SIG-M5 (cell line): ENCODE data around the gene FBLN7.

Experiments used
- DNase-seq: peaks from one replicate; lab custom pipeline; 2025; lab: John Stamatoyannopoulos, UW

FBLN7 gene

DNA sequence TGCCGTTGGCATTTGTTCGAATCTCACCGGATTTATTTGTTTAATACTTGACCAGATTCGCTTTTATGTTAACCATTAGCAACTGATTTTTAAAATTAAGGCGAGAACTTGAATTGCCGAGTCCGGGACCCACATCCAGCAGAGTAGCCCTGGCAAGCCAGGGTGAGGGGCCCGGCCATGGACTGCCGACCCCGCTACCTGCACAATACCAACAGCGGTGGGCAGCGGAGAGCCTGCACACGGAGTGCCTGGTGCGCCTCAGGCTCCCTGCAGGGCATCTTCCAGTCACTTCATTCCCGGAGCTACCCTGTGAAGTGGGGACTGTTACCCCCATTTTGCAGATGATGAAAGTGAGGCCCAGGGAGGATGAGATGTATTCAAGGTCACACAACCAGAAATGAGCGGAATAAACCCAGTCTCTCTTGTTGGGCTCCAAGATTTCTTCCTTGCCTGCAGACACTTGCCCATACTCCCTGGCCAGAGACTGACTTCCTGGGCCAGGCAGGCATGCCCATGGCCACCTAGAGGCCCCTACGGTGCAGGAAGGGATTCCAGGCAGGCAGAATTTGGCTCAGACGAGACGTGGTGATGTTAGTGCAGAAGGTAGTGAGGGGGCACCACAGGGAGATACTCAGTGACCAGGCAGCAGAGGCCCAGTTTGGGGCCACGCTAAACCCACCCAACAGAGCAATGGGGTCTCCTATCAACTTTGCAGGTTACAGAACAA lies 2.9 kb downstream of the FBLN7 start:
- DNase-seq = no peak

DNA sequence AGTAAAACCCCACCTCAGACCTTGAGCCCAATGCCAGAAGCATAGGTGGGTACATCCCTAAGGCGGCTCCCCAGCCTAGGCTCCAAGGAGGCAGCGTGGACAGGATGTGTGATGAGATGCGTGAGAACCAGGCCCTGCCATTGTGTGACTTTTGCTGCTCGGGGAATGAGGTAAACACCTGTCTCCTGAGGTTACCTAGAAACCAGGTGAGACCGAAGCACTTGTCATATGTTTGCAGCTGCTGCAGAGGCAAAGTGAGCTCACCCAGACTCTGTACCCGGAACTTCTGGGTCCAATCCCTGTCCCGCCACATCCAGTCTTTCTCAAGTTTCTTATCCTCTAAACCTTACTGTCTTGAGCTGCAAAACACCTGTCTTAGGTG lies 3.4 kb downstream of the FBLN7 start:
- DNase-seq = no peak

DNA sequence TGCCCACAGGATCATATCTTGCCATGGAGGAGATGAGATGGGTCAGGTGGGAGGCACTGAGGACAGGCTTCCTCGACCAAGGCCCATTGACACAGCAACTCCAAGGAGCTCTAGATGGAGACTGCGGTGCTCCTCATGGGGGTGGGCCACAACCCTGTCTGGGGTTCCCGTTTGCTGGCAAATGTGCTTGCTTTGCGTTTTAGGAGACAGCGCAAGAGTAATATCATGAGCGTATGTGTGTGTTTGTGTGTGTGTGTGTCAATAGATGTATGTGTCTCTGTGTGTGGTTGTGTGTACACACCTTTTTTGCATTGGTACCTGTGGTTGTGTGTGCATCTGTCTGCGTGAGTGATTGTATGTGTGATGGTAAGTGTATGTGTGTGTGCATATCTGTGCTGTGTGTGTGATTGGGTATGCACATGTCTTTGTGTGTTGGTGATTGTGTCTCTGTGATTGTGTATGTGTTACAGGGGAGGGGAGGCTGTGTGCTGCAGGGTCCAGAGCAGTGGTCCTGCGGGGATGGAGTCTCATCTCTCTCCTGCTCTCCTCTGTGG lies 4.4 kb downstream of the FBLN7 start:
- no peak for DNase-seq

DNA sequence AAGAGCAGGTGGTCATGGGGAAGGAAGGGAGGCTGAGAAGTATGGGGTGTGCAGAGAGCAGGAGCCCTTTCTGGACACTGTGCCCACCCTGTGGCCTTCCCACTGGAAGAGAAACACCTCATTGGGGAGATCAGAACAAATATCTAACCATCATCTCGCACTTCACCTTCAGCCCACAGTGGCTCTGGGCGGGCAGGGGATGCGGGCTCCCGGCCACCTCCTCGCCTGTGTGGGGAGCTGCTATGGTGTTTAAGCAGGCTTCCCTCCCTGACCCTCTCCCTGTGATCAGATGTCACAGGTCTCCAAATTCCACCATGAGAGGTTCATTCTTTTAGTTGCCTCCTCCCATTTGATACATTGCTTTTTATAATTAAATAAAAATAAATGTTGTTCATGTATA lies 5.0 kb downstream of the FBLN7 start:
- no peak for DNase-seq

DNA sequence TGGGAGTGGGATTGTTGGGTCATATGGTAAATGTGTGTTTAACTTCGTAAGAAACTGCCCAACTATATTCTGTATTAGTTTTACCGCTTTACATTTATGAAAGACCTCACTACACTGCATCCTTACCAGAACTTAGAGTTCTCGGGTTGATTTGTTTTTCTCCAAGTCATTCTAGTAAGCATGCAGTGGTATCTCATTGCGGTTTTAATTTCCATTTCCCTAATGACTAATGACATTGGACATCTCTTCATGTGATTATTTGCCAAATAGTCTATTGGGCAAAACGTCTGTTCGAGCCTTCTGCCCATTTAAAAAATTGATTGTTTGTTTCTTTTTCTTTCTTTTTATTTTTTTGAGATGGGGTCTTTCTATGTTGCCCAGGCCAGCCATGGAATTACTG lies 6.8 kb downstream of the FBLN7 start:
- no peak for DNase-seq

DNA sequence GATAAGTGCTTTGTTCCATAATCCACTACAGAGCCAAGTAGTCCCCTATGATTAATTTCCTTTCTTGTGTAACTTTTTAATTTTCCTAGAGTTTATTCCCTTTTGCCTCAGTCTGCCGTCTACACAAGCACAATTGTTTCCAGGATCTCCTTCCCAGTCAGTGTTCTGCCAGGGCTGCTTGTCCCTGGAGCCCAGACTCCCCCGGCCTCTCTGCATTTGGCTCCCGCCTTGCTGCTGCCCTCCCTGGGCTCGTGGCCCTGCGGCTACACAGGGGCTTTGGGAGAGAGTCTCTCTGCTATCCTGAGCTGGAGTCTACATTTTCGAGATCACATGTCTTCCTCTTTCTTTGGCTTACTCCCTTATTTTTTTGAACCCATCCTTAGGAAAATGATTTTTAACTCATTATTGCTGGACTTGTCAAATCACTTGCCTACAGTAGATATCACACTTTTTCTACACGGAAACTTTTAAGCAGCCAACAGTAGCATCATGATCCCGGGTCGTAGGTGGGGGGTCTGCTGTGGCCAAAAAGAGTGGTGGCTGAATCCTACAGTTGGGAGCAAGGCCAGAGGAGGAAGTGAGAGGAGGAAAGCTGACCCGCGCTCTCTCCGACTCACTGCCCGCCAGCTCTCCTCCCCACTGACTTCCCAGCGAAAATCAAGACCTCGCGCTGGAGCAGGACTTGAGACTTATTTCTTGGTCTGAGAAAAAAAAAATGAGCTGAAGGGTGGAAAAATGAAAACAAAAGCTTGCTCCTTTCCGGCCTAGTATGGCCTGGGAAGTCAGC lies 9.4 kb downstream of the FBLN7 start:
- no peak for DNase-seq

DNA sequence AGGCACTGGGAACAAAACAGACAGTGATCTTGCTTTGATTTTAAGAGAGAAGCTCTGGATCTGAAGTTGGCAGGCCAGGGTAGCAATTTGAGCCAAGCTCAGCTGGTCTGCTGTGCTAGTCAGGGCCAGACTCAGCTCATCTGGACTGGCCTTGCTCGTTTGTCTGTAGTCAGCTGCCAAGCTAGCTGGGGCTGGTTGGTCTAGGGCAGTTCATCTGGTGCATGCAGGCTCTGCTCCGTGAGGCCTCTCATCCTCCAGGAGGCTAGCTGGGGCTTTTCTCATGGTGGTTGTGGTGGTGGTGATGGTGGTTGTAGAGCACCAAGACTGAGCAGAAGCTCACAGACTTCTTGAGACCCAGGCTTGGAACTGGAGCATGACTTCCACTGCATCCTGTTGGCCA lies 10.3 kb downstream of the FBLN7 start:
- DNase-seq = no peak

DNA sequence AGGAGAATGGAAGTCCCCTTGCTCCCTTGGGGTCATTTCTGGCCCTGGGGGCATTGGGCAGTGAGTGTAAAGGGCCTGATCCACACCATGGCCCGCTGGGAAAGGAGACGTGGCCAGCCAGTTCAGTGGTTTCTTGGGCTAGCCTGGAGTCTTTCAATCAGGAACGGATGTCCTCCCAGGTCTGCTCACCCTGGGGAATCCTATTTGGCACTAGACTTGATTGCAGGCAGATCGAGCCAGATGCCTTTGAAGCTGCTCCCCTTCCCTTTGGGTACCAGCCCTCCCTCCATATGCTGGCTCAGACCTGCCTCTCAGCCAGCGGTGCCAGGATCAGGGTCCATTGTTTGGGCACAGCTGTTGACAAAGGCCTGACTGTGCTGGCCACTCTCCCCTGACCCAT lies 11.0 kb downstream of the FBLN7 start:
- no peak for DNase-seq

DNA sequence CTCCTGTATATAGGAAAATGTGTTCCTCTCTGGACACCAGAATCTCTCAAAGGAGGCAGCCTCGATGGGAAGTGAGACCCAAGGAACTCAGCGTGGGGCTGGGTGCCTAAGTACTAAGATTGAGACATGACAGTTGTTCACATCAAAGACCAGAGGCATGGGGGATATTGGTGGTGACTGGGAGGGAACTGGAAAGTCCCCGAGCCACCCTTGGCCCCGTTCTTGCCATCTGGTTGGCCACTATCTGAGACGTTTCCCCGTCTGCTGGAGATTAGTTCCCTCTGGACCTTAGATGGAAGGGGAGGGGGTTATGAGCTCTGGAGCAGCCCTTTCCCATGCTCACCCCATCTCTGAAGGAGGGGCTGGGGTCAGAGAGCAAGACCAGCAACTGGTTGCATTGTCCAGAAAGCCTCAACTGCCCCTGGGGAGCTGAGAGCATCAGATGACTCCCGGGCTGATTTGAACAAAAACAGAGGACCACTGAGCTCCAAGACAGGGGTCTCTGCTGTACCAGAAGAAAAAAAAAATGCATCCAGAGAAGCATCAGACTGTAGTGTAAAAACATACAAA lies 11.8 kb downstream of the FBLN7 start:
- no peak for DNase-seq

DNA sequence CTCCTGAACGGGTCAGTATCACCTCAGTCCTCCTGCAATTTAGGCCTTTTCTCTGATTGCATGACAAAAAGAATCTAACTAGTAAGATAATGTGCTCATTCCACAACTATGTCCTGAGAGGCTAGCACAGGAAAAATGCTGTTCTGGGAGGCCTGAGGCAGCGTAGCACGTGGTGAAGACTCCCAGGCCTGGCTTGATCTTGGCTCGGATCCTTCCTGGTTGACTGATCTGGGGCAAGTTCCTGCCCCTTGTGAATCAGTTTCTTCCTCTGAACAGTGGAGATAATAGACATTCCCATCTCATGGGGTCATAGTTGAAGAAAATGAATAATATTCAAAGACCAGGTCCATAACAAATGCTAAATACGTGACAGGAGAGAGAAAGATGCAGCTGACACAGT lies 12.3 kb downstream of the FBLN7 start:
- no peak for DNase-seq

DNA sequence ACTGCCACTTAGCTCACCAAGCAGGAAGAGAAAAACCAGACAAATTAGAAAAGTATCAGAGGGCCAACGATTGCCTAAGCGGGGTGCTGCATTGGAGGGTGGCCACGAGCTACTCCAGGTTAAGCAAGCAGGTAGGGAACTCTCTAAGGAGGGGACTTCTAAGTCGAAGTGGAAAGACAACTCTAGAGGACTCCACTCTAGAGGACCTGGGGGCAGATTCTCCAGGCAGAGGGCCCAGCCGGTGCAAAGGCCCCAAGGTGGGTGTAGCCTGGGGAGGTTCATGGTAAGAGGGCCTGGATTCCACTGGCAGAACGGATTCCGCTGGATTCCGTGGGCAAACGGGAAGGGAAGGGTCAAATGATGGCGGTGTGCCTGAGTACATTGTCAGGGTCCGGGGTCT lies 12.7 kb downstream of the FBLN7 start:
- DNase-seq = no peak

DNA sequence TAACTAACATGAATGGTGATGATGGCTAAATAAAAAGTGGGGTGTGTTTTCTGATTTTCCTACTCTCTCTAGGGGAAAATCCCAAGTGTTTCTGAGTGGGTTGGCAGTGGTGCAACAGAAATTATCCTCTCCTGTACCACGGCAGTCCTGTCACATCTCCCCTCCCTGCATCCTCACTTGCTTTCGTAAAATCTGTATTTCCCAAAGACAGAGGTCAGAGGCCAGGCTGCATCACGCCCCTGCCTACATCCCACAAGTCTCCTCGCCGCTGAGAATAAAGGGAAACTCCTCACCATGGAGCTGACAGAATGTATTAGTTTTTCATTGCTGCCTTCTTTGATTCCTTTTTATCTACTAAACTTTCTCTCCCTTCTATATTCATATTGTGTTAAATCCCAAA lies 13.1 kb downstream of the FBLN7 start:
- DNase-seq = no peak

DNA sequence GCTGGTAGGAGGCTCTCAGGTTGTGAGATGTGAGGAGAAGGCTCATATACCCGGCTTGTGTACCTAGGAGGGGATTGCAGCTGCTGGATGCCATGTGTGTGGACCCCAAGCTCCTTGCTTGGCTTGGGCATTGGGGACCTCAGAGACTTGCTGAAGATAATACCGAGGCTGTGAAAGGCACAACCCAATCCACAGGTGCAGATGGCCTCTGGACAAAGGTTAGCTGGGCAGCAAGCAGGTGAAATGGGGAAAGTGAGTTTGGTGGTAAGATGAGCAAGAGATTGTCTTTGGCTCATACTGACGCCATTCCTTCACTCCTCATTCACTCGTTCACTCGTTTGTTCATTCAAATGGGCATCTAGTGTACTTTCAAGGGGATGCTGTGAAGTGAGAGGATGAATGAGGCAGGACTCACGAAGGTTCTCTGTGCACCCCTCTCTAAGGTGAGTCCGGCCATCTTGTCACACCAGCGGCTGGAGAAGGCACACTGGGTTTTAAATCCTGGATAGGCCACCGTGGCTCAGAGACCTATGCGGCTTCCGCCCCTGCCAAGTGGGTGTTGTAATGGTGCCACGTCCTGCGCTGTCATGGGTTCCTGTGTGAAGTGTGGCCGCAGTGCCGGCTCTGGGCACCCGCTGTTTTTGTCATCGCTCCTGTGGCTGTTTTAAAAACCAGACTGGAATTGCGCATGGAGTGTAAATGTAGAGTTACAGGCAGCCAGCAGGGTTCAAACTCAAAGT lies 13.7 kb downstream of the FBLN7 start:
- DNase-seq = no peak

DNA sequence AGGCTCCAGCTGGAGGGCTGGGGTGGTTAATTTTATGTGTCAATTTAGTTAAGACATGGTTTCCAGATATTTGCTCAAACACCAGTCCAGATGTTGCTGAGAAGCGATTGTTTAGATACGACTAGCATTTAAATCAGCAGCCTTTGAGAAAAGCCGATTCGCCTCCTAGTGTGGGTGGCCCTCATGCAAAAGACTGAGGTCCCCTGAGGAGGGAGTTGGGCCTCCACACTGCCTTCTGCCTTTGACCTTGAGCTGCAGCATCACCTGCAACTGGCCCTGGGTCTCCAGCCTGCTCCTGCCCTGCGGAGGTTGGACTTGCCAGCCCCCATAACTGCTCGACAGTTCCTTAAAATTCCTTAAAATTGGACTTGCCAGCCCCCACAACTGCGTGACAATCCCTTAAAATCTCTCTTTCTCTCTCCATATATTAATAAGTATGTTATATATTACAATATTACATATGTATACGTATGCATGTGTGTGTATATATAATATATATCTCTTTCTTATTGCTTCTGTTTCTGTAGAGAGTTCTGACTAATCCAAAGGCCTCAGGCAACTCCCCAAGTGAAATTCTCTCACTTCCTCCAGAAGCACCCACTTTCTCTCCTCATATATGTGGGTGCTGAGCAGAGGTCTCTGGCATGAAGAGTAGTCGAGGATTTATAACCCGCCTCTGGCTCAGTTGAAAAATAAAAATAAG lies 14.4 kb downstream of the FBLN7 start:
- DNase-seq = no peak

DNA sequence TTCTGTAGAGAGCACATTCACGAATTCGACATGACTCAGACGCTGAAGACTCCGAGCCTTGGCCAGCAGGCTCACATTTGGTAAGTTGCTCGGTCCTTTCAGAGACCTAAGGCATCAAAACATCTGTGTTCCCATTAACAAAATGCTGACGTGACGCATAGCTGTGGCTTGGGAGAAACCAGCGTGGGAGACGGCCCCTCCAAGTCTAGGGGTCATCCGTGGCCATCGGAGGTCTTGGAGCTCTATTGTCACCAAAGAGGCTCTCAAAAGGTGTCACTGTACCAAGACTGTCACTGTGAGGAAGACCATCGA lies 14.9 kb downstream of the FBLN7 start:
- DNase-seq = no peak

DNA sequence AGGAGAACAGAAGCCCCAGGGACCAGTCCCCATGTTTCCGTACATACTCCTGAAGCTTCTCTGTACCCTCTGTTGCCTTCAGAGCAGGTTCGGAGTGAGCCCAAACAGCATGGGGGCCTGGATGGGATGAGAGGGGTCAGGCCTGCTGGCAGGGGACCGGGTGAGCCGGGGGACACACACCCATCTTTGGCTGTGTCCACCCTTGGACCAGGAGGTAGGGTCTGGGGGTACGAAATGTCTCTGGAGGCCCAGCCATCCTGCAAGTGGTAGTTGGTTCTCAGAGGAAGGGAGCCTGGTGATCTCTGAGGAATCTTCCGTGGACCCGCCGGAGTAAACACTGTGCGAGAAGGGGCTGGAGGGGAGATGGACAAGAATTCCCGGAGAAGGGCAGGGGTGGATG lies 15.3 kb downstream of the FBLN7 start:
- no peak for DNase-seq

DNA sequence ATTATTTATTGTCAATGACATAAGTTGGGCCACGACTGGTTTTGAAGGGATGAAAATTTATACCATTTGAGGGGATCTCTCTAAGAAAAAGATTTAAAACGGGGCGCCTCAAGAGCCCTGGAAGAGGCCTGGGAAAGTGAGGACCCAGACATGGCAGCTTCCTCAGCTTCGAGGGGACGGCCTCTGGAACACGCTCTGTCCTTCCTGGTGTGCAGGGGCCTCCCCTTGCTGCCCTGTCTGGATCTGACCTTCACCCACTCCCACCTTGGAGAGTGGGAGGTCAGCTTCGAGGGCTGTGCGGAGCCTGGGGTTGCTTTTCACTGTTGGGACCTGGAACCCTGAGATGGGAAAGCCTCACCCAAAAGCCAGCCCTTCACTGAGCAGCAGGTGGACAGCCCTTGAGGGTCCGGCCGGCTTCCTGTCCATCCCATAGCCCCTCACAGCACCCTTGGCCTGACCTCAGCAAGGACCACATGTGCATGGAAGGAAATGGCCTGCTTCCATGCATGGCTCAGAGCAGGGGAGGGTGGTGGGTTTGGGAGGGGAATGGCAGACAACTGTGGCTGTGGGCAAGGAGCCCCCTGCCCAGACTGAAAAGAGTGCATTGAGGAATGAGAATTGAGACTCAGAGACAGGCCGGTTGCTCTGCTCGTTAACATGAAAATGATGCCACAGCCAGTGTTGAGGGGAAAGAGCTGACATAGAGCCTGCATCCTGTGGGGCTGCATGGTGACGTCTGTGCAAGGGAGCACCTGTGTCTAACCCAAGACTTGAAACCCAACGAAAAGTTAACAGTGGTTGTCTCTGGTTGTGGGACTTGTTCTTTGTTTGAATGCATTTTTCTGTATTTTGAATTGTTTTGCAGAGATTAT lies 16.3 kb downstream of the FBLN7 start:
- no peak for DNase-seq

DNA sequence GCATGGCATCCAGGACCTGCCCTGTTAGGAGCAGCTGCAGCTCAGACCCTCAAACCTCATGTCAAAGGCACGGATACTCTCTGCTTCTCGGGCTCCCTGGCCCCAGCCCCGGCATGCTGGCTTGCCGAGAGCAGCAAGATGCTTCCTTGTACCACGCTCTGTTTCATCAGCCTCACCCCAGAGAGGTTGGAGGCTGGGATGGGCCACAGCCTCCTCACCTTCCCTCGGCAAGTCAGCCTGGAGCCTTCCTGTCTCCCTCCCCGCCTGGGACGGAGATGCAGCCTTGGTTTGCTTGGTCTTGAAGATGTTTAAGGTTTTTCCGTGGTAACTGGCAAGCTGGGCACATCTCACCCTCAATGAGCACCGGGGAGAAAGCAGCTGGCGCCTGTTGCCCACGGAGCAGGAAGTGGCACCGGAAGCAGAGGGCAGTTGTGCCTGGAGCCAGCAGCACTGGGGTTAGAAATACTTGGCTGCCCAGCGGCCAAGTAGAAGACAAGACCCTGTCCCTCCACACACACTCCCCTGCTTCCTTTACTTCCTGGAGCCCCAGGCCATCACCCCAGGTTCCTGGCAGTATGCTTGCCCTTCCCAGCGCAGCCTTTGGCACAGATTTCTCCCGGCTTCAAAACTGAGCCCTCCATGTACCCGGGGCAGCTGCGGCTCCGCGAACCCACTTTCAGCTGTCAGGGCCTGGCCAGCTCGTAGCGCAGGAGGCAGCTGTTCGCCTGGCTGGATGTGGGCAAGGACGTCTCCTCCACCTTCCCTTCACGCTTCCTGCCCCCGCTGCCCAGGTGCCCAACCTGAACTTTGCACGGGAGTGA lies 17.4 kb downstream of the FBLN7 start:
- DNase-seq = no peak

DNA sequence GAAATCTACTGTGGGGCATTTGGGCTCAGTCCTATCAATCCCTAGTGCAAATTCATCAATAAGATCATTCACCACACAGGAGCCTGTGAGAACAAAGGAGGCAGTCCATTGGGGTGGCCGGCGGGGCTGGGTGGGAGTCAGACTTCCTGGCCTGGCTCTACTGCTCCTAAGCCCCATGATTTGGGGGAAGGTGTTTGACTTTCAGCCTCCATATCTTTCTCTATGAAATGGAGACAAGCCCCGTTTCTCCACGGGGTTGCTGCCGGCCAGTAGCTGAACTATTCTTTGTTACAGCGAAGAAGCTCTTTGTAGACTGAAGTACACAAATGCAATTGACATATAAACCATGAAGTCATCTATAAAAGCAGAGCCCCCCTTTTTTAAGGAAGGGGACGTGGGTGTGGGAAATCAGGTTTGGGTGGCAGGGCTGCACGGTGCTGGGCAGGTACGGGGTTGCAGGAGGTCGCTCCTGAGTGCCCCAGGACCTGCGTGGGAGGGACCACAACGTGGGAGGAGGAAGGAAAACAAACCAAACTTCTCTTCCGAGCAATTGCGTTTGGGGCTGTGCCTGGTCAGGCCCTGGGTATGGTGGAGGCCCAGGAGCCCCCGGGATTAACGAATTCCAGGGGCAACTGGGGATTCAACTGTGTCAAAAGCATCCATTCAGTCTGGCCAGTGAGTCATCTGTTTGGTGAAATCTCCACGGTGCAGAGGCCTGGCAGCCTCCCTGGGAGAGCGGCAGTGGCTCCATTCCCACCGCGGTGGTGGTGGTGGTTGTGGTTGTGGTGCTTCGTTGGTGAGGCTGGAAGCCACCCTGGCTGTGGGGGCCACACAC lies 18.2 kb downstream of the FBLN7 start:
- no peak for DNase-seq
